Measurements from ENCODE around the gene PARP15.
"Not testable (repeated sequence)": the region's sequence is repeated elsewhere in the genome, so short reads cannot be mapped to it uniquely, and the experiment has no call there.

GRCh38 chr3:122658336-122658735 is 80.9 kb downstream of the PARP15 start:
- not testable (repeated sequence) for TF ChIP-seq POLR2AphosphoS5, TAF1, POLR2A (IDR thresholded peaks at IDR 0.05; ENCODE audit: low read depth, low read length)

All from GM12891 (cell line).